HepG2 (cell line): Measurements from ENCODE around the gene ZNF813. TPM values are rescaled to one million over a fixed set of nuclear protein-coding genes. Genes with fewer than 3 reads are reported as not detected.
A peak's percentile ranks its signal among the peaks of the same experiment; 100 is the strongest.

Experiments used
- ATAC-seq: fragments of 200-7000 bp; cut with Tn5 transposase; 3 replicates; pipeline ENCODE4 v1.9.1; 2020; ENCODE audit warnings: mild to moderate bottlenecking, moderate library complexity
- BruUV-seq: library from RNA; stranded (reverse); fragments of 400-500 nt; replicated peaks from 2 replicates; lab custom pipeline; 2021; lab: Mats Ljungman, UMichigan
- CTCF ChIA-PET: fragments of 300-600 bp; formaldehyde crosslinking; extraction: SDS; loops from one replicate; lab custom pipeline; 2021; ENCODE audit warnings: low total read pairs, inconsistent platforms, low intra/inter-chr PET ratio; lab: Yijun Ruan, JAX
- POLR2A ChIA-PET: fragments of 350-600 bp; sonication (Branson Sonifier 250); formaldehyde crosslinking; loops from one replicate; lab custom pipeline; 2020; ENCODE audit warnings: antibody characterized with exemption, inconsistent platforms; lab: Yijun Ruan, JAX
- DNase-seq: peaks from one replicate; pipeline ENCODE4 v3.0.0-alpha.2; 2015; ENCODE audit warnings: low spot score
- FAIRE-seq: peaks from 3 replicates; lab custom pipeline; 2011; peaks lifted over from hg19 to GRCh38; lab: Jason Lieb, UNC
- H2AFZ ChIP-seq: one replicate; pipeline ENCODE4 v1.6.1; 2011; ENCODE audit warnings: low read length, inconsistent platforms
- H3K27ac ChIP-seq: fragments of 300-600 bp; 3 replicates; pipeline ENCODE4 v1.8.0; 2011; ENCODE audit warnings: mixed run types, mild to moderate bottlenecking, mixed read lengths, low read length, inconsistent platforms; ENCODE audit not compliant: insufficient read depth; ENCODE audit errors: extremely low read length
- H3K27me3 ChIP-seq, 2 experiments: fragments of 200-600 bp in 1 of 2; 2 replicates in 1 of 2; 3 replicates in 1 of 2; pipeline versions ENCODE4 v1.6.0 to v1.8.0; 2011; ENCODE audit warnings: low read length in 2 of 2, mild to moderate bottlenecking in 2 of 2, moderate library complexity in 2 of 2, inconsistent platforms in 1 of 2; ENCODE audit not compliant: insufficient read depth in 2 of 2, control insufficient read depth in 1 of 2
- H3K36me3 ChIP-seq, 2 experiments: fragments of 200-600 bp in 1 of 2; replicated peaks in 1 of 2; 2 replicates in 1 of 2; 3 replicates in 1 of 2; pipeline versions ENCODE4 v1.5.1 to v1.8.0; 2011; ENCODE audit warnings: low read length in 2 of 2, inconsistent platforms in 1 of 2; ENCODE audit not compliant: insufficient read depth in 2 of 2, control insufficient read depth in 1 of 2
- H3K4me1 ChIP-seq: 2 replicates; pipeline ENCODE4 v1.5.1; 2012; ENCODE audit warnings: low read length, inconsistent platforms; ENCODE audit not compliant: insufficient read depth
- H3K4me2 ChIP-seq: 2 replicates; pipeline ENCODE4 v1.6.0; 2011; ENCODE audit warnings: low read depth, low read length, inconsistent platforms
- H3K4me3 ChIP-seq, 3 experiments: fragments of 200-600 bp in 1 of 3; sonication (generic), shearing (Covaris generic) in 1 of 3; replicated peaks in 1 of 3; 2 replicates each; pipeline ENCODE4 v1.5.1; 2011 to 2016; ENCODE audit warnings: low read length in 3 of 3, inconsistent platforms in 2 of 3, low read depth in 2 of 3, mild to moderate bottlenecking in 2 of 3, control low read depth in 1 of 3, mixed read lengths in 1 of 3; ENCODE audit not compliant: insufficient read depth in 1 of 3
- H3K79me2 ChIP-seq: one replicate; pipeline ENCODE4 v1.6.1; 2011; ENCODE audit warnings: low read length, inconsistent platforms; ENCODE audit not compliant: insufficient read depth
- H3K9ac ChIP-seq: 2 replicates; pipeline ENCODE4 v1.6.0; 2011; ENCODE audit warnings: mild to moderate bottlenecking, low read depth, low read length, inconsistent platforms; ENCODE audit not compliant: insufficient read depth
- H3K9me3 ChIP-seq: 2 replicates; pipeline ENCODE4 v1.5.1; 2012; ENCODE audit warnings: mild to moderate bottlenecking, low read length
- H4K20me1 ChIP-seq: 2 replicates; pipeline ENCODE4 v1.6.0; 2011; ENCODE audit warnings: inconsistent platforms, mild to moderate bottlenecking, low read length, moderate library complexity; ENCODE audit not compliant: insufficient read depth
- MAF1 ChIP-seq: sonication (generic); formaldehyde crosslinking; IDR thresholded peaks from 2 replicates; pipeline ENCODE4 v1.5.0; 2020; ENCODE audit warnings: missing genetic modification reagents, borderline replicate concordance
- MIER3 ChIP-seq: IDR thresholded peaks from 2 replicates; pipeline ENCODE4 v1.6.1; 2016; ENCODE audit warnings: missing compliant biosample characterization, borderline replicate concordance
- RFX5 ChIP-seq: IDR thresholded peaks from 2 replicates; pipeline ENCODE4 v1.6.1; 2011; ENCODE audit warnings: low read depth, low read length, improper control_type of control experiment
- ZNF674 ChIP-seq: sonication (generic); formaldehyde crosslinking; IDR thresholded peaks from 2 replicates; pipeline ENCODE4 v1.5.0; 2020; ENCODE audit warnings: low read depth, mild to moderate bottlenecking, missing genetic modification reagents
- WGBS: methylation state at CpG from one replicate; pipeline ENCODE4 v1.1.6; 2017; ENCODE audit warnings: low lambda C conversion rate; 5-methylcytosine and 5-hydroxymethylcytosine counted together
- in situ Hi-C: cut with HindIII; loops from 2 replicates; pipeline ENCODE4 v1.10.0; 2017; ENCODE audit warnings: low pct_unique_long_range_greater_than_20kb; ENCODE audit not compliant: extremely low pct_ligation_motif_present
- intact Hi-C: fragments of 100-400 bp; cut with micrococcal nuclease; formaldehyde crosslinking; loops from one replicate; pipeline ENCODE4 v1.10.0; 2022; ENCODE audit not compliant: unreplicated experiment
- polyA plus RNA-seq, 8 experiments: library from polyadenylated mRNA; depleted of rRNA in 3 of 8; stranded (reverse) in 7 of 8; unstranded in 1 of 8; fragments of >200 nt; fragmentation: Illumina TruSeq in 4 of 8; extraction: Trizol in 4 of 8; gene quantifications; 2 replicates each; pipeline versions ENCODE4 v1.2.1 to v1.2.3, GENCODE V29; 2011 to 2016; ENCODE audit warnings: low read depth in 4 of 8, missing spikeins in 1 of 8, mixed read lengths in 1 of 8; ENCODE audit not compliant: insufficient read depth in 1 of 8
- total RNA-seq, 5 experiments: library from RNA; depleted of rRNA; stranded (reverse); fragments of >200 nt; fragmentation: Illumina TruSeq; extraction: Trizol; gene quantifications; 2 replicates each; pipeline ENCODE4 v1.2.3, GENCODE V29; 2016; ENCODE audit warnings: low read depth in 1 of 5
- TF ChIP-seq, protein P1 (sequence below): IDR thresholded peaks from 2 replicates; pipeline ENCODE4 v1.4.0; 2020; ENCODE audit warnings: mild to moderate bottlenecking, missing genetic modification reagents

The ZNF813 gene
- total and polyA plus RNA-seq, 2 of the 13 experiments (the other 11 are each of a cell fraction or from before 2014, with no cell fraction given), result 2.1 to 8.9 TPM

DNA sequence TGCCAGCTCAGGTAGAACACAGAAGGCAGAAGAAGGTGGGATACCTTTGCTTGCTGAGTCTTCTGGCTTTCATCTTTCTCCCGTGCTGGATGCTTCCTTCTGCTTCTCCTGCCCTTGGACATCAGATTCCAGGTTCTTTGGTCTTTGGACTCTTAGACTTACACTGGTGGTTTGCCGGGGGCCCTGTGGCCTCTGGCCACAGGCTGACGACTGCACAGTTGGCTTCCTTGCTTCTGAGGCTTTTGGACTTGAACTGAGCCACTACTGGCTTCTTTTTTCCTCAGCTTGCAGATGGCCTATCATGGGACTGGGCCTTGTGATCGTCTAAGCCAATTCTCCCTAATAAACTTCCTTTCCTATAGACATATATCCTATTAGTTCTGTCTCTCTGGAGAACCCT is 50.6 kb downstream of the ZNF813 start (continued):
- TF ChIP-seq, protein P1, sequence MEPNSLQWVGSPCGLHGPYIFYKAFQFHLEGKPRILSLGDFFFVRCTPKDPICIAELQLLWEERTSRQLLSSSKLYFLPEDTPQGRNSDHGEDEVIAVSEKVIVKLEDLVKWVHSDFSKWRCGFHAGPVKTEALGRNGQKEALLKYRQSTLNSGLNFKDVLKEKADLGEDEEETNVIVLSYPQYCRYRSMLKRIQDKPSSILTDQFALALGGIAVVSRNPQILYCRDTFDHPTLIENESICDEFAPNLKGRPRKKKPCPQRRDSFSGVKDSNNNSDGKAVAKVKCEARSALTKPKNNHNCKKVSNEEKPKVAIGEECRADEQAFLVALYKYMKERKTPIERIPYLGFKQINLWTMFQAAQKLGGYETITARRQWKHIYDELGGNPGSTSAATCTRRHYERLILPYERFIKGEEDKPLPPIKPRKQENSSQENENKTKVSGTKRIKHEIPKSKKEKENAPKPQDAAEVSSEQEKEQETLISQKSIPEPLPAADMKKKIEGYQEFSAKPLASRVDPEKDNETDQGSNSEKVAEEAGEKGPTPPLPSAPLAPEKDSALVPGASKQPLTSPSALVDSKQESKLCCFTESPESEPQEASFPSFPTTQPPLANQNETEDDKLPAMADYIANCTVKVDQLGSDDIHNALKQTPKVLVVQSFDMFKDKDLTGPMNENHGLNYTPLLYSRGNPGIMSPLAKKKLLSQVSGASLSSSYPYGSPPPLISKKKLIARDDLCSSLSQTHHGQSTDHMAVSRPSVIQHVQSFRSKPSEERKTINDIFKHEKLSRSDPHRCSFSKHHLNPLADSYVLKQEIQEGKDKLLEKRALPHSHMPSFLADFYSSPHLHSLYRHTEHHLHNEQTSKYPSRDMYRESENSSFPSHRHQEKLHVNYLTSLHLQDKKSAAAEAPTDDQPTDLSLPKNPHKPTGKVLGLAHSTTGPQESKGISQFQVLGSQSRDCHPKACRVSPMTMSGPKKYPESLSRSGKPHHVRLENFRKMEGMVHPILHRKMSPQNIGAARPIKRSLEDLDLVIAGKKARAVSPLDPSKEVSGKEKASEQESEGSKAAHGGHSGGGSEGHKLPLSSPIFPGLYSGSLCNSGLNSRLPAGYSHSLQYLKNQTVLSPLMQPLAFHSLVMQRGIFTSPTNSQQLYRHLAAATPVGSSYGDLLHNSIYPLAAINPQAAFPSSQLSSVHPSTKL, result 0 out of 2 replicates have a peak, but pooled peaks have one; percentile 26
- TF ChIP-seq ZNF674 (CRISPR knock-in tag), result no peak
- TF ChIP-seq MIER3 (CRISPR knock-in tag), result no peak
- TF ChIP-seq, all 625 proteins: peak for 8

GRCh38 chr19:53518716-53519115 is 51.2 kb downstream of the ZNF813 start:
- Histone ChIP-seq H3K27me3 (no peaks in the 10 kb centered on the region), H2AFZ (no peak overlapping the region), H3K4me3 (no peak overlapping the region), H4K20me1 (no peaks in the 10 kb centered on the region), H3K4me1 (peaks cover 35% of the 10 kb centered on the region), H3K4me2 (no peak overlapping the region), H3K9me3 (no peaks in the 10 kb centered on the region), H3K36me3 (no peaks in the 10 kb centered on the region), H3K79me2 (peaks cover 6% of the 10 kb centered on the region), H3K27ac (peak overlapping the region; percentile 51), H3K9ac (no peak overlapping the region)
- TF ChIP-seq MAF1 (CRISPR knock-in tag) (no peak), RFX5 (no peak)
- intact Hi-C loops, result no loop called here
- 10% methylated on average over 1 of the region's 1 CpG for WGBS
- ATAC-seq (no peak), DNase-seq (no peak), FAIRE-seq (no peak)
- BruUV-seq, result no TSS peak
- POLR2A ChIA-PET, result no interaction called here
- CTCF ChIA-PET, result no interaction called here
- in situ Hi-C loops, result no loop called here
